ENCODE data around the gene IRX3.
"Not testable (repeated sequence)": the region's sequence is repeated elsewhere in the genome, so short reads cannot be mapped to it uniquely, and the experiment has no call there.

IRX3 gene

DNA sequence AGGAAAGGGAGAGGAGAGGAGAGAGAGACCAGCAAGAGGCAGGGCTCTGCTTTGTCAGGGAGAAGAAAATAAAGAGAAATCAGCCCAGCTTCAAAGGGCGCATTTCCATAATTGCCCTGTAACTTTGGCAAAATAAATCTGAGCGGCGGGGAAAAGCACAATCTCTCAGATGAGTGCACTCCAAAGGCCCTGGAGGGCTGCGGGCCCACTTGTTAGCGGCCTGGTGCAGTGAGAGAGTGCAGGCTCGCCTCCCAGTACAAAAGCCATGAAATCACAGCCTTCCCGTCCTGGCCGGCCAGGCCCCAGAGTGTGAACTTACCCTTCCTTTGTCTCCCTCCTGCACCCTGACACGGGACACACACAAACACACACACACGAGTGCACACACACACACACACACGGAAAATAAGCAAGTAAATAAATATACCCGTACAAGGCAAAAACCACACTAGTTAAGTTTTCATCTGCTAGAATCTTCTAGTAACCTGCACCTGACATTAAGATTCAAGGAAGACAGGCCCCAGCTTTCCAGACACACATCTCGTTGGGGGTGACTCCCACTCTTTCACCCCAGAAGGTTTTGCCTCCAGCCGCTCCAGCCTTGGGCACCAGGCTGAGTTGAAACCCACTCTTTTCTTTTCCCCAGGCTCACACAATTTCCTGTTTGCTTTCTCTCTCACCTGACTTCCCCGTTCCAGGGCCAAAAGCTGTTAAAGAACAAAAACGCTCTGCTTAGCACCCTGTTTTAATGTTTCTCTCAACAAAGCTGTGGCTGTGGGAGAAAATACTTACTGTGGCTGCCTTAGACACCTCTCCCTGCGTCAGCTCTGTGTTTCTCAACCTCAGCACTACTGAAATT lies 8.5 kb downstream of the IRX3 start:
- DNase-seq (ENCODE audit: low read depth in 1 of 2, low spot score in 1 of 2), result no peak

DNA sequence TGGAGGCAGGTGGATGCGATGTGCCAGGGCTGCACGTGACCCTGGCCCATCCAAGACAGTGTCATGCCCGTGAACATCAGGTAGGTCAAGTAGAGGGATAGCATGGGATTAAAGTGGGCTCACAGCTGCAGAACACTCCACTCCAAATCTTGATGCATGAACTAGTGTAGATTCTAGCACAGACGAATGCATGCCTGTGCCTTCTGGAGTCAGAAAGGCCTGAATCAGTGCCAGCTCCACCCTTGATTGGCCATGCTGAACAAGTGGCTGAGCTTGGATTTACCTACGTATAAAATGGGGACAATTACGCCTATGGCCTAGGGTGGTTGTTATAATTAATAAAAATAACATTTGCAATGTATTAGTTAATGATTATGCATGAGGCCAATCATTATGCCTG lies 10.6 kb downstream of the IRX3 start:
- DNase-seq (ENCODE audit: low read depth in 1 of 2, low spot score in 1 of 2), result no peak

DNA sequence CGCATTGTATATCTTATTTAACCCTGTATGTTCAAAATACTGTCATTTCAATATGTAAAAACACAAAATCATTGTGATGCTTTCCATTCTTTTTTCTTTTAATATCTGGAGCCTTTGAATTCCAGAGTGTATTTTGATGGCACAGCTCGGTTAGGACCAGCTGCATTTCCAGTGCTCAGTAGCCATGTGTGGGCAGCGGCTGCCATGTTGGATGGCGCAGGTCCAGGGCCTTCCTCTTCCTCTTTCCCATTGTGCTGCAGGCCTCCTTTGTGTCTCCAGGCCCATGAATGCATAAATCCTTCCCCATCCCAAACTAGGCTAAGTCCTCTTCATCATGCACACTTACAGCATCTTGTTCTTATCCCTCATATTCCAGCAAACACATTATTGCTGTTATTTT lies 13.0 kb downstream of the IRX3 start:
- no peak for DNase-seq (ENCODE audit: low read depth in 1 of 2, low spot score in 1 of 2)

DNA sequence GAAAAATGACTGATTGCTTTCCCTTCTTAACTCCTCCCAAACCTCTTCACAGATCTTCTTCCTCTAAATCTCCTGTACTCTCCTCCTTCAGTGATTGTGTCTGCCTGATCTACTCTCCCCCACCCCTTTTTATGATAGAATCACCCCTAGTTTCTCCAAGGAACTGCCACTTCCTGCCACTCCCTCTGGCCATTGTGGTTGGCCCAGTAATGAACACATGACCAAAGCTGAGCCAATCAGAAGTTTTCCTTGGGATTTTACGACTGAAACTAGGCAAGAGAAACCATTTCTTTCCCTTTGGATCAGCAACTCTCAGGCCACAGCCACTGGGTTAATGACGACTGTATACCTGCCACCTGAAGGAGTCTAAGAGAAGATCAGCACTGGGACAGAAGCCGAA lies 15.9 kb downstream of the IRX3 start:
- no peak for DNase-seq (ENCODE audit: low read depth in 1 of 2, low spot score in 1 of 2)

GRCh38 chr16:54269461-54269860 lies 17.1 kb downstream of the IRX3 start:
- no peak for DNase-seq (ENCODE audit: low read depth in 1 of 2, low spot score in 1 of 2)

DNA sequence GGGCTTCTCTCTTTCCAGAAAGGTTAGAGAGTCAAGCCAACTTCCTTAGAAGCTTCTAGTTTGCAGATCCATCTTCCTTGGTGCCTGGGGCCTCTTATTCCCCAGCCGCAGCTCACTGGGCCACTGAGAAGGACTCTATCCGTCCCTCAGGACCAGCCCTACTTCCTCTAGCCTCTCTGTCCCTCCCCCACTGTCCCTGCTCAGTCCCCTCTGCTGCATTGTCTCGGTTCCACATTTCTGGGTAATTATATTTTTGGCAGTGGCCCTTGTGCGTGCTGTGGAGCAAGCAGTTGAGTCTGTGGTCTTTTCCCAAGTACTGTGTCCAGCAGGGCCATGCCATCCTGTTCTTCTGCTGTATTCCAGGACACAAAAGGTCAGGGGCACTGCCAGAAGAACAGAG lies 17.8 kb downstream of the IRX3 start:
- no peak for DNase-seq (ENCODE audit: low read depth in 1 of 2, low spot score in 1 of 2)

- DNase-seq (ENCODE audit: low read depth in 1 of 2, low spot score in 1 of 2), result no peak
Measured at GRCh38 chr16:54268340-54268739, 18.2 kb downstream of the IRX3 start.

DNA sequence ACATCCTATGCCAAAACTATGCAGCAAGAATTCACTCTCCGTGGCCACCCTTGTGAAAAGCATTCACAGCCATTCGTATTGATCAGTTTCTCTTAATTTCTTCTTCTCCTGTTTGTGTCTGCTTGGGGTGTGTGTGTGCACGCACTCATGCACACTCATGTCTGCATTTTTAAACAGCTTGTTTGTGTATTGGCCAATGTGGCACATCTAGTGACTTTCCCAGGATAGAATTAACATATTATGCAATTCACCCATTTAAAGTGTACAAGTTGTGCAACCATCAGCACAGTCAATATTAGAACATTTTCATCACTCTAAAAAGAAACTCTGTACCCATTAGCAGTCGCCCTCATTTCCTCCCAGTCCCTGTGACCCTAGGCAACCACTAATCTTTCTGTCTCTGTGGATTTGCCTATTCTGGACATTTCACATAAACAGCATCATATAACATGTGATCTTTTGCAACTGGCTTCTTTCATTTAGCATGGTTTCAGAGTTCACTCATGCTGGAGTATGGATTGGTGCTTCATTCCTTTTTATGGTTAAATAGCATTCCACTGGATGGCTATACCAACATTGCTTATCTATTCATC lies 20.1 kb downstream of the IRX3 start:
- DNase-seq (ENCODE audit: low read depth in 1 of 2, low spot score in 1 of 2), result no peak

DNA sequence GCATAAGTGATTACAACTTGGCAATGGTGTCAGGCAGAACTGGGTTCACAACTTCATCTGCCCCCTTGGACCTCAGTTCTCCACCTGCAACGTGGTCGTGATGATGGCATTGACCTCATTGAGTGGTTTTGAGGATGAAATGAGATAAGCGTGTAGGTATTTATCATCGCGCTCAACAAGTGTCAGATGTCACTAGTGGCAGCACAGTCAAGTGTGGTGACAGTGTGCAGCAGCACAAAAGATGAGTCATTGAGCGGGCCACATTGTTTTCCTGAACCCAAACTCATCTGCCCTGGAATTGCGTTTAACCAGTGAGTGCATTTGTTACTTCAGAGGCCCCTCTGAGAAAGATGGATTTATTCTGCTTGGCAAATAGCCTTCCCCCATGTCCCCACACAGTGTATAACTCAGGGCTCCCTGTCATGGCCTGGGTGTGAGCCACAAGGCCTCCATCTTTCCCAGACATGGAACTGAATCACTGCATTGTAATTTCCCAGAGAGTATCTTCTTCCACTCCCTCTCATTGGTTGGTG lies 20.9 kb downstream of the IRX3 start:
- DNase-seq (ENCODE audit: low read depth in 1 of 2, low spot score in 1 of 2), result no peak

GRCh38 chr16:54253118-54253517 lies 33.5 kb downstream of the IRX3 start:
- DNase-seq (ENCODE audit: low read depth in 1 of 2, low spot score in 1 of 2), result no peak

- no peak for DNase-seq (ENCODE audit: low read depth in 1 of 2, low spot score in 1 of 2)
Measured at GRCh38 chr16:54248863-54249710, 37.5 kb downstream of the IRX3 start.

- not testable (repeated sequence) for DNase-seq (ENCODE audit: low read depth in 1 of 2, low spot score in 1 of 2)
Measured at GRCh38 chr16:54247705-54248104, 38.9 kb downstream of the IRX3 start.

GRCh38 chr16:54246454-54246821 lies 40.1 kb downstream of the IRX3 start:
- no peak for DNase-seq (ENCODE audit: low read depth in 1 of 2, low spot score in 1 of 2)

GRCh38 chr16:54245788-54246453 lies 40.7 kb downstream of the IRX3 start:
- no peak for DNase-seq (ENCODE audit: low read depth in 1 of 2, low spot score in 1 of 2)

GRCh38 chr16:54244061-54244886 lies 42.3 kb downstream of the IRX3 start:
- no peak for DNase-seq (ENCODE audit: low read depth in 1 of 2, low spot score in 1 of 2)

DNA sequence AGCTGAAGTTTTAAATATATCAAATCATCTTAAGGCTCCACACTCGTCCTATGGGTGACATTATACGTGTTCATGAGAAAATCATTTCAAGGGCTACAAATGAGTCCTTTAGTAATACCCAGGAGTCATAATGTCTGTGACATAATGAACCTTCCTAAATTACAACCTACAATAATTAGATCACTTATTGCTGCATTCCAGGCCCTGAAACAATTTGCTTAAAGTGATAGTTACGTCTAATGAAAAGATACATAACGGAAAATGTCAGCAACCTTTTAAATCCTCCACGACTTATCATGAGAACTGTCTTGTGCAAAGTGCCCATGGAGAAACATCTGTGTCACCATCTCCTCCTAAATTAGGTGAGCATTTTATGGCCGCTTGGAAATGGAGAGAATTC lies 43.4 kb downstream of the IRX3 start:
- DNase-seq (ENCODE audit: low read depth in 1 of 2, low spot score in 1 of 2), result no peak

DNA sequence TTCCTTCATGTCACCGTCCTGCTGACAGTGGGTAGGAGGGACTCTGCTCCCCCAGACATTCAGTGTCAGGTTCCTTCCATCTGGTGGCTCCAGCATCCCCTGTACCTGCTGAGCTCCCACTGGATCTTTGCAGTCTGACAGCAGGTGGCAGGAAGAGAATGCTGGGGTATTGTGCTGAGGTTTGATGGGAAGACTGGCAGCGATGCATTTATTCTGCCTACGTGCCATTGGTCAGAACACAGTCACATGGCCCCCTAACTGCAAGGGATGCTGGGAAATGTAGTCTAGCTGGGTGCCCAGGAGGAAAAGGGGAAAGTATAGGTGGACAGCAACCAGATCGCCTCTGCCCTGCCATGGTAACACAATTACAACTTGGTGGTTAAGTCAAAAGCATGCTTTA lies 44.4 kb downstream of the IRX3 start:
- DNase-seq (ENCODE audit: low read depth in 1 of 2, low spot score in 1 of 2), result no peak

GRCh38 chr16:54241525-54241924 lies 45.1 kb downstream of the IRX3 start:
- DNase-seq (ENCODE audit: low read depth in 1 of 2, low spot score in 1 of 2), result no peak

DNA sequence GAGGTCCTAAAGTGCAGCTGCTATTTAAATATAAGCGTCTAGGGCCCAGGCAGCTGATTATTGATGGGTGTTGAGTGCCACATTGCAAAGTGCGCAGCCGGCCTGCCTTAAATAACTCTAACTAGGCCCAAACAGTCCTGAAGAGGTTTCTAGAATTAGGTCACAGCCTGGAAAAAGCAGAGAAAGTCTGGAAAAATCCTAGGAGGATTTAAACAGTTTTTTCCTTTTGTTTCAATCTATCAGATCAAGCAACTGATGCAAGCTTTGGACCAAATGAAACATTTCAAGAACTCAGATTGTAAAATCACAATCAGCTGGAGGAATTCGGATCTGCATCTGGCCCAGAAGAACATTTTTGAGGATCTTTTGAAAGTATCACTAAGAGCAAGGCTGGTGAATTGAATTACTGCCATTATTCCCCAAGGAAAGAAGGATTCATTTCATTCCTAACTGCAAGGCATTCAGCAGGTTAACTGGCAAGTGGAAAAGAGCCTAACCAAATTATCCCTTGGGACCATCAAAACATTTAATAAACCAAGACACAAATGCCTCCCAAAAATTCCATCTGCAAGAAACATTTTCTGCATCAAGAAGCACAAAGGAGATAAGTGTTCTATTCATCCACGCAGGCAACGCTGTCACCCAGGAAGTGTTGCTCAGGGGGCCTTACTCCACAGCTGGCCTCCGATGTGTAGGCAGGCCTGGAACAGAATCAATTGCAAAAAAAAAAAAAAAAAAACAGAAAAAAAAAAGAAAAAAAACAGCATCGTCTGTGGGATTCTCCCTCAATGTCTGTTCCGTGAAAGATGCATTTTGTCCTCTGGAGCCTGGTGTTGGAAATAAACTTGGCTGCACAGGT lies 46.1 kb downstream of the IRX3 start:
- no peak for DNase-seq (ENCODE audit: low read depth in 1 of 2, low spot score in 1 of 2)

Measured in activated T-helper 1 cell treated with anti-CD3 and anti-CD28 coated beads, Interleukin-2, amount 50 U/mL, for 16 hours (primary cell).